Activated CD4-positive, alpha-beta memory T cell treated with anti-CD3 and anti-CD28 coated beads, Interleukin-2, amount 10 ng/mL, durations not matched to agents 7 days and 5 days (primary cell): Measurements from ENCODE around the gene ADO. TPM values are rescaled to one million over a fixed set of nuclear protein-coding genes. Genes with fewer than 3 reads are reported as not detected.

Source experiments
- total RNA-seq, 2 experiments: library from RNA; stranded (reverse); gene quantifications; one replicate each; pipeline ENCODE4 v1.2.3, GENCODE V29; 2021

Gene ADO
- total RNA-seq, 2 experiments from 2014 or later = 21.8 to 22.2 TPM

Other genes with a start within 250 kb of the ADO start
- 1 to 10 TPM; 4.8 to 6.4 TPM for gene EGR2, start 11.6 kb downstream of the ADO start, total RNA-seq